HepG2 (cell line): ENCODE data around the gene BTN1A1. TPM values are rescaled to one million over a fixed set of nuclear protein-coding genes. Genes with fewer than 3 reads are reported as not detected.

Source experiments
- ETS1 ChIP-seq: sonication (generic); formaldehyde crosslinking; IDR thresholded peaks from 2 replicates; pipeline ENCODE4 v1.4.0; 2020; ENCODE audit warnings: missing genetic modification reagents
- KDM6A ChIP-seq: IDR thresholded peaks from 2 replicates; pipeline ENCODE4 v1.6.1; 2016; ENCODE audit warnings: low read depth
- NFATC3 ChIP-seq: sonication (generic); formaldehyde crosslinking; IDR thresholded peaks from 2 replicates; pipeline ENCODE4 v1.5.1; 2020; ENCODE audit warnings: mild to moderate bottlenecking, missing genetic modification reagents
- NFRKB ChIP-seq: fragments of 450-650 bp; IDR thresholded peaks from 2 replicates; pipeline ENCODE4 v1.6.1; 2017
- PRDM10 ChIP-seq: sonication (generic); formaldehyde crosslinking; IDR thresholded peaks from 2 replicates; pipeline ENCODE4 v1.4.0; 2020; ENCODE audit warnings: low read depth, missing genetic modification reagents
- REPIN1 ChIP-seq: sonication (generic); formaldehyde crosslinking; IDR thresholded peaks from 2 replicates; pipeline ENCODE4 v1.8.0; 2022; ENCODE audit warnings: missing genetic modification reagents, low read depth, mild to moderate bottlenecking, borderline replicate concordance
- SIN3B ChIP-seq: fragments of 150-350 bp; IDR thresholded peaks from 2 replicates; pipeline ENCODE4 v1.6.1; 2014; ENCODE audit warnings: low read length
- TOE1 ChIP-seq: sonication (generic); formaldehyde crosslinking; IDR thresholded peaks from 2 replicates; pipeline ENCODE4 v1.4.0; 2020; ENCODE audit warnings: mild to moderate bottlenecking, missing genetic modification reagents
- ZBTB39 ChIP-seq: sonication (generic); formaldehyde crosslinking; IDR thresholded peaks from 2 replicates; pipeline ENCODE4 v1.5.0; 2020; ENCODE audit warnings: missing genetic modification reagents
- ZBTB44 ChIP-seq: sonication (generic); formaldehyde crosslinking; IDR thresholded peaks from 2 replicates; pipeline ENCODE4 v1.4.0; 2020; ENCODE audit warnings: missing genetic modification reagents
- ZNF136 ChIP-seq: sonication (generic); formaldehyde crosslinking; IDR thresholded peaks from 2 replicates; pipeline ENCODE4 v1.8.1; 2022; ENCODE audit warnings: low read depth, mild to moderate bottlenecking, moderate library complexity, missing genetic modification reagents
- ZNF225 ChIP-seq: sonication (generic); formaldehyde crosslinking; IDR thresholded peaks from 2 replicates; pipeline ENCODE4 v1.4.0; 2020; ENCODE audit warnings: mild to moderate bottlenecking, missing genetic modification reagents
- ZNF431 ChIP-seq: sonication (generic); formaldehyde crosslinking; IDR thresholded peaks from 2 replicates; pipeline ENCODE4 v1.9.0; 2022; ENCODE audit warnings: missing genetic modification reagents, low read depth, mild to moderate bottlenecking, borderline replicate concordance
- ZNF589 ChIP-seq: sonication (generic); formaldehyde crosslinking; conservative IDR thresholded peaks from 2 replicates; pipeline ENCODE4 v1.8.0; 2022; ENCODE audit warnings: mild to moderate bottlenecking, moderate library complexity, missing genetic modification reagents
- ZNF607 ChIP-seq: sonication (generic); formaldehyde crosslinking; IDR thresholded peaks from 2 replicates; pipeline ENCODE4 v1.5.1; 2020; ENCODE audit warnings: missing genetic modification reagents, mild to moderate bottlenecking, borderline replicate concordance
- ZSCAN21 ChIP-seq: sonication (generic); formaldehyde crosslinking; IDR thresholded peaks from 2 replicates; pipeline ENCODE4 v1.8.0; 2022; ENCODE audit warnings: mild to moderate bottlenecking, missing genetic modification reagents, moderate library complexity, borderline replicate concordance
- polyA plus RNA-seq, 8 experiments: library from polyadenylated mRNA; depleted of rRNA in 3 of 8; stranded (reverse) in 7 of 8; unstranded in 1 of 8; fragments of >200 nt; fragmentation: Illumina TruSeq in 4 of 8; extraction: Trizol in 4 of 8; gene quantifications; 2 replicates each; pipeline versions ENCODE4 v1.2.1 to v1.2.3, GENCODE V29; 2011 to 2016; ENCODE audit warnings: low read depth in 4 of 8, missing spikeins in 1 of 8, mixed read lengths in 1 of 8; ENCODE audit not compliant: insufficient read depth in 1 of 8
- total RNA-seq, 5 experiments: library from RNA; depleted of rRNA; stranded (reverse); fragments of >200 nt; fragmentation: Illumina TruSeq; extraction: Trizol; gene quantifications; 2 replicates each; pipeline ENCODE4 v1.2.3, GENCODE V29; 2016; ENCODE audit warnings: low read depth in 1 of 5
- TF ChIP-seq, protein P1 (sequence below): sonication (generic); formaldehyde crosslinking; IDR thresholded peaks from 2 replicates; pipeline ENCODE4 v1.4.0; 2020; ENCODE audit warnings: missing genetic modification reagents; ENCODE audit errors: not compliant biosample characterization

The BTN1A1 gene
- total and polyA plus RNA-seq, 2 of the 13 experiments (the other 11 are each of a cell fraction or from before 2014, with no cell fraction given) = 0.04 TPM; not detected in 1

- TF ChIP-seq REPIN1 (CRISPR knock-in tag) = peak; percentile 17; the same call in 1 of the 2 replicates
- TF ChIP-seq ETS1 (CRISPR knock-in tag) = no peak
- TF ChIP-seq, protein P1, sequence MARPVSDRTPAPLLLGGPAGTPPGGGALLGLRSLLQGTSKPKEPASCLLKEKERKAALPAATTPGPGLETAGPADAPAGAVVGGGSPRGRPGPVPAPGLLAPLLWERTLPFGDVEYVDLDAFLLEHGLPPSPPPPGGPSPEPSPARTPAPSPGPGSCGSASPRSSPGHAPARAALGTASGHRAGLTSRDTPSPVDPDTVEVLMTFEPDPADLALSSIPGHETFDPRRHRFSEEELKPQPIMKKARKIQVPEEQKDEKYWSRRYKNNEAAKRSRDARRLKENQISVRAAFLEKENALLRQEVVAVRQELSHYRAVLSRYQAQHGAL = peak; percentile 59
- TF ChIP-seq PRDM10 = no peak; the same call in 1 of the 2 replicates
- no peak for TF ChIP-seq ZBTB39 (CRISPR knock-in tag)
- 0 out of 2 replicates have a peak, but pooled peaks have one; percentile 22 for TF ChIP-seq ZNF589
- TF ChIP-seq NFRKB = no peak
- no peak; the same call in 1 of the 2 replicates for TF ChIP-seq ZNF607 (CRISPR knock-in tag)
- TF ChIP-seq ZNF225 (CRISPR knock-in tag) = no peak
- no peak for TF ChIP-seq ZNF136 (CRISPR knock-in tag)
- no peak; the same call in none of the 2 replicates for TF ChIP-seq ZSCAN21 (CRISPR knock-in tag)
- TF ChIP-seq NFATC3 (CRISPR knock-in tag) = no peak
- TF ChIP-seq ZBTB44 (CRISPR knock-in tag) = no peak; the same call in 1 of the 2 replicates
- TF ChIP-seq SIN3B = 0 out of 2 replicates have a peak, but pooled peaks have one; percentile 35
- TF ChIP-seq ZNF431 (CRISPR knock-in tag) = peak; percentile 82
- TF ChIP-seq TOE1 (CRISPR knock-in tag) = no peak; the same call in 1 of the 2 replicates
- TF ChIP-seq KDM6A (CRISPR knock-in tag) = no peak
Measured at GRCh38 chr6:26537846-26538571, 37.9 kb downstream of the BTN1A1 start, which contains the start of gene HMGN4 (continued).
